Measurements from ENCODE around the gene PTPN6.

The PTPN6 gene

GRCh38 chr12:6941782-6942181 lies 9.4 kb upstream of the PTPN6 start:
- no peak for DNase-seq

- DNase-seq = no peak
Measured at GRCh38 chr12:6942331-6942665, 8.9 kb upstream of the PTPN6 start.

GRCh38 chr12:6943389-6943721 lies 7.8 kb upstream of the PTPN6 start:
- peak; percentile 66 to 90 (median 77) for DNase-seq

- peak; percentile 57 to 95 (median 67) for DNase-seq
Measured at GRCh38 chr12:6943722-6944380, 7.3 kb upstream of the PTPN6 start, which contains the start of the genes C12orf57 and RNU7-1. C12orf57 (plus strand) TSS chr12:6944022; CDS start chr12:6944122, 100 bp downstream. RNU7-1 (plus strand) TSS chr12:6943816.

GRCh38 chr12:6944381-6945186 lies 6.6 kb upstream of the PTPN6 start:
- peak; percentile 74 to 92 (median 83) for DNase-seq

- DNase-seq = no peak
Measured at GRCh38 chr12:6945613-6946012, 5.5 kb upstream of the PTPN6 start.

- peak; percentile 59 to 70 (median 63) for DNase-seq
Measured at GRCh38 chr12:6946033-6946919, 4.9 kb upstream of the PTPN6 start.

- no peak for DNase-seq
Measured at GRCh38 chr12:6946920-6947374, 4.2 kb upstream of the PTPN6 start.

GRCh38 chr12:6947615-6948014 lies 3.5 kb upstream of the PTPN6 start:
- no peak for DNase-seq

GRCh38 chr12:6948873-6949594 lies 2.1 kb upstream of the PTPN6 start:
- peak in 1 of 5 donors; percentile 36 for DNase-seq

GRCh38 chr12:6950401-6950801 lies 755 bp upstream of the PTPN6 start:
- peak in 1 of 5 donors; percentile 55 for DNase-seq

- DNase-seq = peak in 2 of 5 donors; percentile 24 to 36
Measured at GRCh38 chr12:6951551-6952120, 480 bp downstream of the PTPN6 start.

GRCh38 chr12:6952121-6952862 lies 1.1 kb downstream of the PTPN6 start:
- DNase-seq = peak in 1 of 5 donors; percentile 13

- no peak for DNase-seq
Measured at GRCh38 chr12:6952863-6953441, 1.8 kb downstream of the PTPN6 start.

- peak; percentile 60 to 75 (median 73) for DNase-seq
Measured at GRCh38 chr12:6953442-6954315, 2.5 kb downstream of the PTPN6 start.

- no peak for DNase-seq
Measured at GRCh38 chr12:6954316-6955107, 3.4 kb downstream of the PTPN6 start.

GRCh38 chr12:6955108-6956020 lies 4.2 kb downstream of the PTPN6 start:
- DNase-seq = no peak
